ENCODE data around the gene PRR3.
A peak's percentile ranks its signal among the peaks of the same experiment; 100 is the strongest.
"Not testable (repeated sequence)": the region's sequence is repeated elsewhere in the genome, so short reads cannot be mapped to it uniquely, and the experiment has no call there.

PRR3 gene

GRCh38 chr6:30591008-30591407 lies 33.9 kb downstream of the PRR3 start:
- no peak overlapping the region for H3K27ac ChIP-seq (ENCODE audit: low read depth, low read length)
- peak overlapping the region in 1 of 5 donors; percentile 0 for H3K9ac ChIP-seq (ENCODE audit: low read length in 5 of 5)
- H3K4me1 ChIP-seq (ENCODE audit: control insufficient read depth in 5 of 5, insufficient read depth in 5 of 5, low read length in 5 of 5), result peaks cover 0 to 13% (median 0%) of the 10 kb centered on the region in 5 donors
- H3K27me3 ChIP-seq (ENCODE audit: control insufficient read depth in 5 of 5, insufficient read depth in 4 of 5, low read length in 5 of 5), result no peaks in the 10 kb centered on the region
- H3K36me3 ChIP-seq (ENCODE audit: control insufficient read depth in 5 of 5, insufficient read depth in 5 of 5, low read length in 5 of 5), result peaks cover 6 to 82% (median 53%) of the 10 kb centered on the region in 5 donors
- no peak overlapping the region for H3K4me3 ChIP-seq (ENCODE audit: low read depth in 1 of 5, low read length in 5 of 5)
- H3K9me3 ChIP-seq (ENCODE audit: control insufficient read depth in 5 of 5, low read length in 5 of 5), result no peaks in the 10 kb centered on the region

GRCh38 chr6:30592287-30592686 lies 35.2 kb downstream of the PRR3 start:
- Histone ChIP-seq H3K27me3 (ENCODE audit: control insufficient read depth in 5 of 5, insufficient read depth in 4 of 5, low read length in 5 of 5) (no peaks in the 10 kb centered on the region), H3K4me3 (ENCODE audit: low read depth in 1 of 5, low read length in 5 of 5) (no peak overlapping the region), H3K4me1 (ENCODE audit: control insufficient read depth in 5 of 5, insufficient read depth in 5 of 5, low read length in 5 of 5) (peaks cover 0 to 13% (median 0%) of the 10 kb centered on the region in 5 donors), H3K9ac (ENCODE audit: low read length in 5 of 5) (no peak overlapping the region), H3K36me3 (ENCODE audit: control insufficient read depth in 5 of 5, insufficient read depth in 5 of 5, low read length in 5 of 5) (peaks cover 3 to 69% (median 42%) of the 10 kb centered on the region in 5 donors), H3K9me3 (ENCODE audit: control insufficient read depth in 5 of 5, low read length in 5 of 5) (no peaks in the 10 kb centered on the region), H3K27ac (ENCODE audit: low read depth, low read length) (no peak overlapping the region)

GRCh38 chr6:30597315-30598144 lies 40.4 kb downstream of the PRR3 start:
- not testable (repeated sequence) for H3K4me1 ChIP-seq (ENCODE audit: control insufficient read depth in 5 of 5, insufficient read depth in 5 of 5, low read length in 5 of 5); H3K9me3 ChIP-seq (ENCODE audit: control insufficient read depth in 5 of 5, low read length in 5 of 5); H3K9ac ChIP-seq (ENCODE audit: low read length in 5 of 5); H3K27ac ChIP-seq (ENCODE audit: low read depth, low read length); H3K27me3 ChIP-seq (ENCODE audit: control insufficient read depth in 5 of 5, insufficient read depth in 4 of 5, low read length in 5 of 5); H3K4me3 ChIP-seq (ENCODE audit: low read depth in 1 of 5, low read length in 5 of 5)
- H3K36me3 ChIP-seq (ENCODE audit: control insufficient read depth in 5 of 5, insufficient read depth in 5 of 5, low read length in 5 of 5), result peaks cover 0 to 43% (median 33%) of the 10 kb centered on the region in 5 donors

GRCh38 chr6:30598912-30599624 lies 42.0 kb downstream of the PRR3 start:
- Histone ChIP-seq H3K27me3 (ENCODE audit: control insufficient read depth in 5 of 5, insufficient read depth in 4 of 5, low read length in 5 of 5) (no peaks in the 10 kb centered on the region), H3K4me1 (ENCODE audit: control insufficient read depth in 5 of 5, insufficient read depth in 5 of 5, low read length in 5 of 5) (peaks cover 0 to 2% (median 0%) of the 10 kb centered on the region in 5 donors), H3K9ac (ENCODE audit: low read length in 5 of 5) (no peak overlapping the region), H3K27ac (ENCODE audit: low read depth, low read length) (no peak overlapping the region), H3K36me3 (ENCODE audit: control insufficient read depth in 5 of 5, insufficient read depth in 5 of 5, low read length in 5 of 5) (peaks cover 4 to 50% (median 44%) of the 10 kb centered on the region in 5 donors), H3K4me3 (ENCODE audit: low read depth in 1 of 5, low read length in 5 of 5) (no peak overlapping the region), H3K9me3 (ENCODE audit: control insufficient read depth in 5 of 5, low read length in 5 of 5) (no peaks in the 10 kb centered on the region)

- Histone ChIP-seq H3K27ac (ENCODE audit: low read depth, low read length) (no peak overlapping the region), H3K27me3 (ENCODE audit: control insufficient read depth in 5 of 5, insufficient read depth in 4 of 5, low read length in 5 of 5) (no peaks in the 10 kb centered on the region), H3K36me3 (ENCODE audit: control insufficient read depth in 5 of 5, insufficient read depth in 5 of 5, low read length in 5 of 5) (peaks cover 8 to 50% (median 44%) of the 10 kb centered on the region in 5 donors)
These were observed 42.7 kb downstream of the PRR3 start for GRCh38 chr6:30599625-30600324.

GRCh38 chr6:30600451-30600961 lies 43.4 kb downstream of the PRR3 start:
- Histone ChIP-seq H3K4me1 (ENCODE audit: control insufficient read depth in 5 of 5, insufficient read depth in 5 of 5, low read length in 5 of 5) (peaks cover 0 to 2% (median 0%) of the 10 kb centered on the region in 5 donors), H3K36me3 (ENCODE audit: control insufficient read depth in 5 of 5, insufficient read depth in 5 of 5, low read length in 5 of 5) (peaks cover 11 to 53% (median 51%) of the 10 kb centered on the region in 5 donors), H3K9ac (ENCODE audit: low read length in 5 of 5) (no peak overlapping the region), H3K27ac (ENCODE audit: low read depth, low read length) (no peak overlapping the region), H3K9me3 (ENCODE audit: control insufficient read depth in 5 of 5, low read length in 5 of 5) (no peaks in the 10 kb centered on the region), H3K27me3 (ENCODE audit: control insufficient read depth in 5 of 5, insufficient read depth in 4 of 5, low read length in 5 of 5) (no peaks in the 10 kb centered on the region), H3K4me3 (ENCODE audit: low read depth in 1 of 5, low read length in 5 of 5) (no peak overlapping the region)

More at GRCh38 chr6:30599625-30600324, 42.7 kb downstream of the PRR3 start:
- H3K4me1 ChIP-seq (ENCODE audit: control insufficient read depth in 5 of 5, insufficient read depth in 5 of 5, low read length in 5 of 5), result peaks cover 0 to 2% (median 0%) of the 10 kb centered on the region in 5 donors
- no peak overlapping the region for H3K4me3 ChIP-seq (ENCODE audit: low read depth in 1 of 5, low read length in 5 of 5)
- no peak overlapping the region for H3K9ac ChIP-seq (ENCODE audit: low read length in 5 of 5)
- no peaks in the 10 kb centered on the region for H3K9me3 ChIP-seq (ENCODE audit: control insufficient read depth in 5 of 5, low read length in 5 of 5)

GRCh38 chr6:30601436-30601814 lies 44.3 kb downstream of the PRR3 start:
- H3K27ac ChIP-seq (ENCODE audit: low read depth, low read length), result no peak overlapping the region
- H3K9me3 ChIP-seq (ENCODE audit: control insufficient read depth in 5 of 5, low read length in 5 of 5), result no peaks in the 10 kb centered on the region
- no peak overlapping the region for H3K4me3 ChIP-seq (ENCODE audit: low read depth in 1 of 5, low read length in 5 of 5)
- no peaks in the 10 kb centered on the region for H3K27me3 ChIP-seq (ENCODE audit: control insufficient read depth in 5 of 5, insufficient read depth in 4 of 5, low read length in 5 of 5)
- H3K9ac ChIP-seq (ENCODE audit: low read length in 5 of 5), result no peak overlapping the region
- peaks cover 0 to 2% (median 0%) of the 10 kb centered on the region in 5 donors for H3K4me1 ChIP-seq (ENCODE audit: control insufficient read depth in 5 of 5, insufficient read depth in 5 of 5, low read length in 5 of 5)
- peaks cover 11 to 61% (median 59%) of the 10 kb centered on the region in 5 donors for H3K36me3 ChIP-seq (ENCODE audit: control insufficient read depth in 5 of 5, insufficient read depth in 5 of 5, low read length in 5 of 5)

- no peak overlapping the region for H3K9ac ChIP-seq (ENCODE audit: low read length in 5 of 5)
- no peak overlapping the region for H3K27ac ChIP-seq (ENCODE audit: low read depth, low read length)
- peaks cover 0 to 2% (median 0%) of the 10 kb centered on the region in 5 donors for H3K4me1 ChIP-seq (ENCODE audit: control insufficient read depth in 5 of 5, insufficient read depth in 5 of 5, low read length in 5 of 5)
- no peaks in the 10 kb centered on the region for H3K9me3 ChIP-seq (ENCODE audit: control insufficient read depth in 5 of 5, low read length in 5 of 5)
- no peaks in the 10 kb centered on the region for H3K27me3 ChIP-seq (ENCODE audit: control insufficient read depth in 5 of 5, insufficient read depth in 4 of 5, low read length in 5 of 5)
- H3K4me3 ChIP-seq (ENCODE audit: low read depth in 1 of 5, low read length in 5 of 5), result no peak overlapping the region
- peaks cover 11 to 67% (median 63%) of the 10 kb centered on the region in 5 donors for H3K36me3 ChIP-seq (ENCODE audit: control insufficient read depth in 5 of 5, insufficient read depth in 5 of 5, low read length in 5 of 5)
These were observed 44.9 kb downstream of the PRR3 start for GRCh38 chr6:30601815-30602641.

GRCh38 chr6:30603961-30604360 lies 46.9 kb downstream of the PRR3 start:
- peaks cover 0 to 12% (median 4%) of the 10 kb centered on the region in 5 donors for H3K4me1 ChIP-seq (ENCODE audit: control insufficient read depth in 5 of 5, insufficient read depth in 5 of 5, low read length in 5 of 5)
- H3K27me3 ChIP-seq (ENCODE audit: control insufficient read depth in 5 of 5, insufficient read depth in 4 of 5, low read length in 5 of 5), result no peaks in the 10 kb centered on the region
- H3K9ac ChIP-seq (ENCODE audit: low read length in 5 of 5), result no peak overlapping the region
- no peaks in the 10 kb centered on the region for H3K9me3 ChIP-seq (ENCODE audit: control insufficient read depth in 5 of 5, low read length in 5 of 5)
- no peak overlapping the region for H3K27ac ChIP-seq (ENCODE audit: low read depth, low read length)
- peaks cover 17 to 85% (median 72%) of the 10 kb centered on the region in 5 donors for H3K36me3 ChIP-seq (ENCODE audit: control insufficient read depth in 5 of 5, insufficient read depth in 5 of 5, low read length in 5 of 5)
- H3K4me3 ChIP-seq (ENCODE audit: low read depth in 1 of 5, low read length in 5 of 5), result no peak overlapping the region
